ENCODE data around the gene CAPN10. TPM values are rescaled to one million over a fixed set of nuclear protein-coding genes. Genes with fewer than 3 reads are reported as not detected.

CAPN10 gene
- total RNA-seq, 1 donor from 2014 or later = 62.7 TPM

DNA sequence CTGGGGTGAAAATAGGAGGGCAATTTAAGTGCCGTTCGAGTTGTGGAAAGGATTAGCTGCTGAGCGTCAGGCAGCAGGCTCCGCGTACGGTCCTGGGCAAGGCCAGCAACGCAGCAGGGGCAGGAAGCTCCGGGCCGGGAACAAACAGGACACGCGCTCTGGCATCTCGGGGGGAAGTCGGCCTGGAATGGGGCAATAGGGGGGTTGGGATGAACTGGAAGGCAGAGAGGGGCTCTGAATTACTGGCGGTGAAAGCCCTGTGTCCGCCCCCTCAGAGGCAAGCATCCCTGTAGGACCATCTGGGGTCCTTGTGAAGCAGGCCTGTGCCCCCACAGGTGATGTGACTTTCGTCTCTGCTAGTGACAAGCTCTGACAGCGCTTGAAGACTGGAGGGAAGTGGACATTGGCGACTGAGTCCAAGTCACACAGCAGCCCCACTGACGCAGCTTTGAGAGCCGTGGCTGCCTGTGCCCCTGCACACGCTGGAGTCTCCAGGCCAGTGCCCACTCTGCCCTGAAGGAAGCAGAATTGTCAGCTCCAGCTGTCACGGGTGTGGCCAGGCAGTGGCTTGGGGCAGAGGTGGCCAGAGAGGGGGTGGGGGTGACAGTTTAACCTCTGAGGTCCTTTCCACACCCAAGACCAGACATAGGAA is 61.1 kb downstream of the CAPN10 start:
- peaks cover 22% of the 10 kb centered on the region for H3K27me3 Mint-ChIP-seq (ENCODE audit: low read depth)
- peaks cover 10% of the 10 kb centered on the region for H3K4me1 Mint-ChIP-seq
- no peaks in the 10 kb centered on the region for H3K36me3 Mint-ChIP-seq (ENCODE audit: low read depth)
- no peak overlapping the region for H3K27ac Mint-ChIP-seq (ENCODE audit: unreplicated experiment)
- DNase-seq (ENCODE audit: low read depth, low spot score) = no peak
- H3K4me3 Mint-ChIP-seq = no peak overlapping the region
- H3K9me3 Mint-ChIP-seq = peaks cover 5% of the 10 kb centered on the region
- TF ChIP-seq, protein P1, sequence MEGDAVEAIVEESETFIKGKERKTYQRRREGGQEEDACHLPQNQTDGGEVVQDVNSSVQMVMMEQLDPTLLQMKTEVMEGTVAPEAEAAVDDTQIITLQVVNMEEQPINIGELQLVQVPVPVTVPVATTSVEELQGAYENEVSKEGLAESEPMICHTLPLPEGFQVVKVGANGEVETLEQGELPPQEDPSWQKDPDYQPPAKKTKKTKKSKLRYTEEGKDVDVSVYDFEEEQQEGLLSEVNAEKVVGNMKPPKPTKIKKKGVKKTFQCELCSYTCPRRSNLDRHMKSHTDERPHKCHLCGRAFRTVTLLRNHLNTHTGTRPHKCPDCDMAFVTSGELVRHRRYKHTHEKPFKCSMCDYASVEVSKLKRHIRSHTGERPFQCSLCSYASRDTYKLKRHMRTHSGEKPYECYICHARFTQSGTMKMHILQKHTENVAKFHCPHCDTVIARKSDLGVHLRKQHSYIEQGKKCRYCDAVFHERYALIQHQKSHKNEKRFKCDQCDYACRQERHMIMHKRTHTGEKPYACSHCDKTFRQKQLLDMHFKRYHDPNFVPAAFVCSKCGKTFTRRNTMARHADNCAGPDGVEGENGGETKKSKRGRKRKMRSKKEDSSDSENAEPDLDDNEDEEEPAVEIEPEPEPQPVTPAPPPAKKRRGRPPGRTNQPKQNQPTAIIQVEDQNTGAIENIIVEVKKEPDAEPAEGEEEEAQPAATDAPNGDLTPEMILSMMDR (conservative IDR thresholded peaks at IDR 0.05) = no peak

DNA sequence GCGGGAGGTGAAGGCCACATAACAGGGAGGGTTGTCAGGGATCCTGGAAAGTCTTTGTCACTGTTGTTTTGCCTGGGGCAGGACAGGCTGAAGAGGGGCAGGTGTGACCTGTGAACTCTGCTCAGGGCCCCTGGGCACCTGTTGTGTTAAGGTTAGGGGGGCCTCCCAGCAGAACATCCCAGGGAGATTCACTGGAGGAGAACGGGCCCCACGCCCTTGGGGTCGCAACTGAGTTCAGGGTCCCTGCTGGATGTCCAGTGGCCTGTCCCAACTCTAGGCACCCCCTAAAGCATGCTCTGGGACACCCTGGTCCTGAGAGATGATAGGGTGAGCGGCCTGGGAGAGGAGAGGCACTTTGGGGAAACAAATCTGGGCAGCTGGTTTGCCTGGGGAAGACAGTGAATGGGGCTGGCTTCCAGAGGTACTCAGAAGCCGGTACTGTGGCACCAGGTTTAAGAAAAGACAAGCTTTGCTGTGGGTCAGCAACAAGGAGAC is 61.7 kb downstream of the CAPN10 start:
- H3K4me3 Mint-ChIP-seq = no peak overlapping the region
- DNase-seq (ENCODE audit: low read depth, low spot score) = no peak
- TF ChIP-seq, protein P1 (conservative IDR thresholded peaks at IDR 0.05) = no peak

More for the DNA sequence above, 61.7 kb downstream of the CAPN10 start:
- peaks cover 10% of the 10 kb centered on the region for H3K4me1 Mint-ChIP-seq
- H3K9me3 Mint-ChIP-seq = peaks cover 6% of the 10 kb centered on the region
- no peaks in the 10 kb centered on the region for H3K36me3 Mint-ChIP-seq (ENCODE audit: low read depth)
- peaks cover 25% of the 10 kb centered on the region for H3K27me3 Mint-ChIP-seq (ENCODE audit: low read depth)
- H3K27ac Mint-ChIP-seq (ENCODE audit: unreplicated experiment) = no peak overlapping the region

Other genes with a start within 250 kb of the CAPN10 start
- gene GPC1, start 151.1 kb upstream of the CAPN10 start, total RNA-seq = 88.6 and 89.9 TPM in 2 replicates
- 13.0 and 15.9 TPM in 2 replicates for gene ANKMY1, start 28.7 kb upstream of the CAPN10 start, total RNA-seq
- 5.0 and 6.1 TPM in 2 replicates for gene DUSP28, start 26.4 kb upstream of the CAPN10 start, total RNA-seq
- gene RNPEPL1, start 18.2 kb upstream of the CAPN10 start, total RNA-seq = 36.1 and 37.1 TPM in 2 replicates
- gene GPR35, start 38.7 kb downstream of the CAPN10 start, total RNA-seq = 1.7 and 2.0 TPM in 2 replicates
- not detected in 2 replicates for gene AQP12B, start 96.2 kb downstream of the CAPN10 start, total RNA-seq
- not detected in 2 replicates for gene AQP12A, start 105.1 kb downstream of the CAPN10 start, total RNA-seq
- 90.9 and 91.3 TPM in 2 replicates for gene KIF1A, start 233.5 kb downstream of the CAPN10 start, total RNA-seq

All from neural crest cell (in vitro differentiated cells).